MM.1S (cell line): Measurements from ENCODE around the gene SEMA3A.

Source experiments
- CTCF ChIP-seq: fragments of 300-600 bp; sonication (generic); IDR thresholded peaks from 2 replicates; pipeline ENCODE4 v1.5.1; 2016; ENCODE audit warnings: antibody characterized with exemption, low read length, mixed read lengths
- EZH2 ChIP-seq: fragments of 300-600 bp; sonication (generic); optimal IDR thresholded peaks from 2 replicates; pipeline ENCODE3; 2017; ENCODE audit warnings: low read depth, mild to moderate bottlenecking, antibody characterized with exemption, low read length, mixed read lengths

GRCh38 chr7:84105586-84105985 lies 89.0 kb downstream of the SEMA3A start:
- TF ChIP-seq EZH2 (no peak), CTCF (no peak)
